ENCODE data around the gene ZSWIM3.

ZSWIM3 gene

GRCh38 chr20:45833030-45833882, 24.2 kb upstream of the ZSWIM3 start, which contains the start of gene SNX21:
SNX21 (plus strand) TSS chr20:45833799; CDS start chr20:45833920, 121 bp downstream.
- peak; percentile 88 to 91 for DNase-seq

GRCh38 chr20:45833883-45834796, 23.3 kb upstream of the ZSWIM3 start:
- DNase-seq: no peak

GRCh38 chr20:45834797-45835161, 22.6 kb upstream of the ZSWIM3 start:
- DNase-seq: no peak

GRCh38 chr20:45835329-45835765, 22.1 kb upstream of the ZSWIM3 start:
- DNase-seq: peak; percentile 62 to 71

GRCh38 chr20:45835825-45836224, 21.6 kb upstream of the ZSWIM3 start:
- DNase-seq: no peak

- DNase-seq: no peak
Measured at GRCh38 chr20:45836841-45837240, 20.6 kb upstream of the ZSWIM3 start.

GRCh38 chr20:45840700-45841198, 16.7 kb upstream of the ZSWIM3 start:
- no peak for DNase-seq

- no peak for DNase-seq
Measured at GRCh38 chr20:45841407-45842129, 15.8 kb upstream of the ZSWIM3 start.

- peak in 1 of 2 donors; percentile 29 for DNase-seq
Measured at GRCh38 chr20:45842169-45842812, 15.1 kb upstream of the ZSWIM3 start.

GRCh38 chr20:45843506-45843905, 13.9 kb upstream of the ZSWIM3 start:
- no peak for DNase-seq

- no peak for DNase-seq
Measured at GRCh38 chr20:45845452-45845851, 12.0 kb upstream of the ZSWIM3 start.

GRCh38 chr20:45848421-45848820, 9.0 kb upstream of the ZSWIM3 start:
- no peak for DNase-seq

- DNase-seq: no peak
Measured at GRCh38 chr20:45848969-45849582, 8.3 kb upstream of the ZSWIM3 start.

GRCh38 chr20:45850238-45850637, 7.2 kb upstream of the ZSWIM3 start:
- no peak for DNase-seq

- no peak for DNase-seq
Measured at GRCh38 chr20:45850926-45851325, 6.5 kb upstream of the ZSWIM3 start.

- DNase-seq: no peak
Measured at GRCh38 chr20:45851501-45851900, 5.9 kb upstream of the ZSWIM3 start.

GRCh38 chr20:45852326-45852725, 5.1 kb upstream of the ZSWIM3 start:
- DNase-seq: no peak

GRCh38 chr20:45853484-45853883, 3.9 kb upstream of the ZSWIM3 start:
- DNase-seq: no peak

- DNase-seq: no peak
Measured at GRCh38 chr20:45857882-45858216, 435 bp downstream of the ZSWIM3 start.

GRCh38 chr20:45859916-45860315, 2.5 kb downstream of the ZSWIM3 start:
- DNase-seq: no peak

GRCh38 chr20:45860560-45861220, 3.3 kb downstream of the ZSWIM3 start:
- no peak for DNase-seq

Measured in inflammatory macrophage treated with lipopolysaccharide for 1 hour (primary cell).